Measurements from ENCODE around the gene COQ9.
A peak's percentile ranks its signal among the peaks of the same experiment; 100 is the strongest.

The COQ9 gene

DNA sequence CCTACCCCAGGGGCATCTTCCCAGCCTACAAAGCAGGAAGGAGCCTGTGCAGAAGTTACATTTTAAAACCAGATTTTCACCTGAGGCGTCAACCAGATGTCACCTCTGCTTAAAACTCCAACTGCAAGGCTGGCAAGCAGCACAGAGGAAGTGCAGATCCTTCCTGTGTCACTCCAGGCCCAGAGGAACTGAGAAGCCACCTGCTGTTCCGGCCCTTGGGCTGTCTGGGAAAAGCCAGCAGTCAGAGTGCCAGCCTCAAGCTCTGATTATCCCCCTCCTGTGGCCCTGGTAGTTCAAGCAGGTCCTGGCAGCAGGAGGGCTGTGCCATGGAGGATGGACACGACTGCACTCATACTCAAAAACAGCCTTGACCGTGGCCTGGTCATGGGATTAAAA lies 25.4 kb downstream of the COQ9 start:
- CTCF ChIA-PET: interaction anchor here (3.8 to 4.2 kb wide), 2 partner anchors 10 to 47 kb away, joined by 20 to 24 read pairs; partner anchors contain the start of gene POLR2C
- no peak overlapping the region for H3K4me3 ChIP-seq (ENCODE audit: low read depth, low read length)
- H3K4me1 ChIP-seq (ENCODE audit: control insufficient read depth, insufficient read depth, low read length): no peaks in the 10 kb centered on the region
- H3K36me3 ChIP-seq (ENCODE audit: control insufficient read depth in 2 of 2, insufficient read depth in 1 of 2, low read length in 2 of 2): peaks cover 3 to 74% of the 10 kb centered on the region in 2 experiments
- no peak overlapping the region for H3K27ac ChIP-seq (ENCODE audit: extremely low read depth, low read depth, low read length)
- H3K9me3 ChIP-seq (ENCODE audit: control insufficient read depth, insufficient read depth, low read depth, low read length): no peaks in the 10 kb centered on the region
- POLR2A ChIA-PET: interaction anchor here (1.7 to 2.5 kb wide), 2 partner anchors 10 to 25 kb away, joined by 5 to 16 read pairs; partner anchors contain the start of genes CIAPIN1, COQ9 and POLR2C
- TF ChIP-seq KLF9 (tag by site-specific recombination; IDR thresholded peaks at IDR 0.05; ENCODE audit: low read depth): no peak
- no peak for TF ChIP-seq ZNF10 (tag by site-specific recombination; IDR thresholded peaks at IDR 0.05)
- no peak for TF ChIP-seq ZNF302 (tag by site-specific recombination; IDR thresholded peaks at IDR 0.05; ENCODE audit: low read depth)
- TF ChIP-seq, protein P1, sequence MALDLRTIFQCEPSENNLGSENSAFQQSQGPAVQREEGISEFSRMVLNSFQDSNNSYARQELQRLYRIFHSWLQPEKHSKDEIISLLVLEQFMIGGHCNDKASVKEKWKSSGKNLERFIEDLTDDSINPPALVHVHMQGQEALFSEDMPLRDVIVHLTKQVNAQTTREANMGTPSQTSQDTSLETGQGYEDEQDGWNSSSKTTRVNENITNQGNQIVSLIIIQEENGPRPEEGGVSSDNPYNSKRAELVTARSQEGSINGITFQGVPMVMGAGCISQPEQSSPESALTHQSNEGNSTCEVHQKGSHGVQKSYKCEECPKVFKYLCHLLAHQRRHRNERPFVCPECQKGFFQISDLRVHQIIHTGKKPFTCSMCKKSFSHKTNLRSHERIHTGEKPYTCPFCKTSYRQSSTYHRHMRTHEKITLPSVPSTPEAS (tag by site-specific recombination; IDR thresholded peaks at IDR 0.05): no peak
- TF ChIP-seq ZNF266 (tag by site-specific recombination; IDR thresholded peaks at IDR 0.05; ENCODE audit: low read depth): no peak
- TF ChIP-seq REPIN1 (tag by site-specific recombination; IDR thresholded peaks at IDR 0.05; ENCODE audit: low read depth): no peak
- TF ChIP-seq HOXD13 (CRISPR knock-in tag; IDR thresholded peaks at IDR 0.05; ENCODE audit: borderline replicate concordance): no peak
- TF ChIP-seq ZNF791 (tag by site-specific recombination; IDR thresholded peaks at IDR 0.05): no peak
- TF ChIP-seq ZBTB7A (tag by site-specific recombination; IDR thresholded peaks at IDR 0.05; ENCODE audit: low read depth): no peak
- TF ChIP-seq ZNF558 (tag by site-specific recombination; IDR thresholded peaks at IDR 0.05): no peak
- TF ChIP-seq TRIM28 (IDR thresholded peaks at IDR 0.05; ENCODE audit: borderline replicate concordance, low read length): no peak
- no peak for TF ChIP-seq ZNF221 (tag by site-specific recombination; IDR thresholded peaks at IDR 0.05; ENCODE audit: borderline replicate concordance)
- no peak for TF ChIP-seq GLIS2 (tag by site-specific recombination; IDR thresholded peaks at IDR 0.05)
- TF ChIP-seq ZIC2 (tag by site-specific recombination; IDR thresholded peaks at IDR 0.05): peak; percentile 76
- TF ChIP-seq ZSCAN5A (tag by site-specific recombination; IDR thresholded peaks at IDR 0.05): no peak
- TF ChIP-seq ZBTB17 (tag by site-specific recombination; IDR thresholded peaks at IDR 0.05): peak; percentile 35; the same call in 1 of the 2 replicates
- no peak for TF ChIP-seq PRDM4 (tag by site-specific recombination; IDR thresholded peaks at IDR 0.05)
- TF ChIP-seq ZNF362 (tag by site-specific recombination; IDR thresholded peaks at IDR 0.05): no peak
- peak; percentile 87 for TF ChIP-seq ZNF600 (tag by site-specific recombination; IDR thresholded peaks at IDR 0.05)
- no peak for TF ChIP-seq ZNF629 (tag by site-specific recombination; IDR thresholded peaks at IDR 0.05)
- no peak for TF ChIP-seq ZNF423 (tag by site-specific recombination; IDR thresholded peaks at IDR 0.05)
- TF ChIP-seq ZNF76 (tag by site-specific recombination; IDR thresholded peaks at IDR 0.05; ENCODE audit: borderline replicate concordance, low read depth): no peak
- no peak for TF ChIP-seq SP3 (tag by site-specific recombination; IDR thresholded peaks at IDR 0.05)
- no peak for TF ChIP-seq ZNF571 (tag by site-specific recombination; IDR thresholded peaks at IDR 0.05)
- no peak for TF ChIP-seq KLF17 (tag by site-specific recombination; IDR thresholded peaks at IDR 0.05)
- TF ChIP-seq ZNF214 (tag by site-specific recombination; IDR thresholded peaks at IDR 0.05; ENCODE audit: borderline replicate concordance): no peak
- TF ChIP-seq BCL6B (tag by site-specific recombination; IDR thresholded peaks at IDR 0.05): no peak
- TF ChIP-seq, protein P2, sequence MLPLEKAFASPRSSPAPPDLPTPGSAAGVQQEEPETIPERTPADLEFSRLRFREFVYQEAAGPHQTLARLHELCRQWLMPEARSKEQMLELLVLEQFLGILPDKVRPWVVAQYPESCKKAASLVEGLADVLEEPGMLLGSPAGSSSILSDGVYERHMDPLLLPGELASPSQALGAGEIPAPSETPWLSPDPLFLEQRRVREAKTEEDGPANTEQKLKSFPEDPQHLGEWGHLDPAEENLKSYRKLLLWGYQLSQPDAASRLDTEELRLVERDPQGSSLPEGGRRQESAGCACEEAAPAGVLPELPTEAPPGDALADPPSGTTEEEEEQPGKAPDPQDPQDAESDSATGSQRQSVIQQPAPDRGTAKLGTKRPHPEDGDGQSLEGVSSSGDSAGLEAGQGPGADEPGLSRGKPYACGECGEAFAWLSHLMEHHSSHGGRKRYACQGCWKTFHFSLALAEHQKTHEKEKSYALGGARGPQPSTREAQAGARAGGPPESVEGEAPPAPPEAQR (tag by site-specific recombination; IDR thresholded peaks at IDR 0.05): no peak
